Hepatocyte (in vitro differentiated cells): ENCODE measurements around the gene TOX2.

ENCODE experiments used
- EZH2 ChIP-seq: fragments of 200-600 bp; sonication (generic); IDR thresholded peaks from 2 replicates; pipeline ENCODE4 v1.6.1; 2016; ENCODE audit warnings: antibody characterized with exemption, mild to moderate bottlenecking, borderline replicate concordance
- EZH2phosphoT487 ChIP-seq: fragments of 200-600 bp; sonication (generic); IDR thresholded peaks from one replicate; pipeline ENCODE4 v1.6.1; 2018; ENCODE audit warnings: antibody characterized with exemption, mild to moderate bottlenecking, low read depth, moderate library complexity; ENCODE audit not compliant: unreplicated experiment, severe bottlenecking
- TF ChIP-seq, protein P1 (sequence below): fragments of 200-600 bp; sonication (generic); IDR thresholded peaks from 2 replicates; pipeline ENCODE4 v1.5.1; 2016; ENCODE audit warnings: antibody characterized with exemption, mild to moderate bottlenecking; ENCODE audit not compliant: poor library complexity

DNA sequence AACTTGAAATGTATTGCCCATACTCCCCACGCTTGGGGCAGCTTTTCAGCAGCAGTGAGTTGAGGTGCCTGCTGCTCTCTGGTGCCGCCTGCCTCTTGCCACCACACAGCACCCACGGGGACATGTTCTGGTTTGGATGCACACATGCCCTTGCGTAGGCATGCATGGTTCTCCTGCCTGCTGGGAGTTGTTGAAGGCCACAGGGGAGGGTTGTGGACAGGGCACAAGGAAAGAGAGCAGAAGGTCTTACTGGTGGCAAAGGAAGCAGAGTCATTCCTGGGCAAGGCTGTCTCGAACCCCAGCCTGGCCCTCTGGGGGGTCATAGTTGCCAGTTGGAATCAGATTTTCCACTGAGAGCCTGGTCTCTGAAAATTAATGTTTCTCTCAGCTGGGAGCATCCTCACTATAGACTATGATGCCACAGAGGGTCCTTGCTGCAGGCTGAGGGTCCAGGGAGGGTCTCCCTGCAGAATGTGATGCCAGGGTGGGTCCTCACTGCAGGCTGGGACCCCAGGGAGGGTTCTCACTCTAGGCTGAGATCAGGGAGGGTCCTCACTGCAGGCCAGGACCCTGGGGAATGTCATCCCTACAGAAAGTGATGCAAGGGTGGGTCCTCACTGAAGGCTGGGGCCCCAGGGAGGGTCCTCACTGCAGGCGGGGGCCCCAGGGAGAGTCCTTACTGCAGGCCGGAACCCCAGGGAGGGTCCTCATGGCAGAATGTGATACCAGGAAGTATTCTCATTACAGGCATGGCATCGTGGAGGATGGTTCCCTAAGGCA lies 59.2 kb downstream of the TOX2 start:
- TF ChIP-seq, protein P1, sequence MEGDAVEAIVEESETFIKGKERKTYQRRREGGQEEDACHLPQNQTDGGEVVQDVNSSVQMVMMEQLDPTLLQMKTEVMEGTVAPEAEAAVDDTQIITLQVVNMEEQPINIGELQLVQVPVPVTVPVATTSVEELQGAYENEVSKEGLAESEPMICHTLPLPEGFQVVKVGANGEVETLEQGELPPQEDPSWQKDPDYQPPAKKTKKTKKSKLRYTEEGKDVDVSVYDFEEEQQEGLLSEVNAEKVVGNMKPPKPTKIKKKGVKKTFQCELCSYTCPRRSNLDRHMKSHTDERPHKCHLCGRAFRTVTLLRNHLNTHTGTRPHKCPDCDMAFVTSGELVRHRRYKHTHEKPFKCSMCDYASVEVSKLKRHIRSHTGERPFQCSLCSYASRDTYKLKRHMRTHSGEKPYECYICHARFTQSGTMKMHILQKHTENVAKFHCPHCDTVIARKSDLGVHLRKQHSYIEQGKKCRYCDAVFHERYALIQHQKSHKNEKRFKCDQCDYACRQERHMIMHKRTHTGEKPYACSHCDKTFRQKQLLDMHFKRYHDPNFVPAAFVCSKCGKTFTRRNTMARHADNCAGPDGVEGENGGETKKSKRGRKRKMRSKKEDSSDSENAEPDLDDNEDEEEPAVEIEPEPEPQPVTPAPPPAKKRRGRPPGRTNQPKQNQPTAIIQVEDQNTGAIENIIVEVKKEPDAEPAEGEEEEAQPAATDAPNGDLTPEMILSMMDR: no peak
- TF ChIP-seq EZH2: no peak
- TF ChIP-seq EZH2phosphoT487: no peak
